NCI-H1930 (cell line): ENCODE results near the gene PTDSS2.
"Not testable (repeated sequence)": the region's sequence is repeated elsewhere in the genome, so short reads cannot be mapped to it uniquely, and the experiment has no call there.

Experiments used
- DNase-seq, 2 experiments: peaks; one replicate each; lab custom pipeline; 2025; lab: John Stamatoyannopoulos, UW

The PTDSS2 gene

DNA sequence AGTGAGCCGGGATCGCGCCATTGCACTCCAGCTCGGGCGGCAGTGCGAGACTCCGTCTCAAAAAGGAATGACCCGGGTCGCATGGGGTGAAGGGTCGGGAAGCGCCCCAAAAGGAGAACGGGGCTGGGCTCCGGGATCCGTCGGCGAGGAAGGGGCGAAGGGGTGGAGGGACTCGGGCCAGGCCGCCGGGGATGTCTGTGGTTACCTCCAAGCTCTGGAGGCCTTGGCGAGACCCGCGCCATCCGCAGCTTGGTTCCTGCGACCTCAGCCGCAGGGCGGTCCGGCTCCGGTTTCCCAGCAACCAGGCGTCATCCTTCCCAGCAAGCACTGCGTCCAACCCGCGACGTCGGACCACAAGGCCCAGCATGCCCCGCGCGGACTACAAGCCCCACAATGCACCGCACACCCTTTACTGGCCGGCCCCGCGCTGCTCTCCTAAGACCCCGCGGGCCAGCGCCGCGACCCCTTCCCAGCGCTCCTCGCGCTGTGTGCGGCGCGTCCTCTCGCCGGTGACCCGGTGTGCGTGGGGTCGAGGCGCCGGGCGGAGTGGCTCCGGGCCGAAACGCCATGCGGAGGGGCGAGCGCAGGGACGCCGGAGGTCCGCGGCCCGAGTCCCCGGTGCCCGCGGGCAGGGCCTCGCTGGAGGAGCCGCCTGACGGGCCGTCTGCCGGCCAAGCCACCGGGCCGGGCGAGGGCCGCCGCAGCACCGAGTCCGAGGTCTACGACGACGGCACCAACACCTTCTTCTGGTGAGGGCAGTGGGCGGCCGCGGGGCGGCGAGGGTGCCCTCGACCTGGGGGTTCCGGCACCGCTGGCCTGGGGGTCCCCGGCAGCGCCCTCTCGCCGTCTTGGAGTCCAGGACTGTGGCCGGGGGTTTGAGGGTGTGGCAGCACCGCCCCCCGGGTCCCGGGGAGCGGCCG lies at the start of gene PTDSS2:
TSS of gene PTDSS2 (plus strand) at position 391 of the 920 bp plus-strand sequence. CDS start at position 568, 177 bp downstream.
- peak; percentile 99 for DNase-seq

DNA sequence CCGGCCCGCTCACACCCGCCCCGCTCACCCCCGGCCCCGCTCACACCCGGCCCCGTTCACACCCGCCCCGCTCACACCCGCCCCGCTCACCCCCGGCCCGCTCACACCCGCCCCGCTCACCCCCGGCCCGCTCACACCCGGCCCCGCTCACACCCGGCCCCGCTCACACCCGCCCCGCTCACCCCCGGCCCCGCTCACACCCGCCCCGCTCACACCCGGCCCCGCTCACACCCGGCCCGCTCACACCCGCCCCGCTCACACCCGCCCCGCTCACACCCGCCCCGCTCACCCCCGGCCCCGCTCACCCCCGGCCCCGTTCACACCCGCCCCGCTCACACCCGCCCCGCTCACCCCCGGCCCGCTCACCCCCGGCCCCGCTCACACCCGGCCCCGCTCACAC lies 48.9 kb upstream of the PTDSS2 start:
- not testable (repeated sequence) for DNase-seq

DNA sequence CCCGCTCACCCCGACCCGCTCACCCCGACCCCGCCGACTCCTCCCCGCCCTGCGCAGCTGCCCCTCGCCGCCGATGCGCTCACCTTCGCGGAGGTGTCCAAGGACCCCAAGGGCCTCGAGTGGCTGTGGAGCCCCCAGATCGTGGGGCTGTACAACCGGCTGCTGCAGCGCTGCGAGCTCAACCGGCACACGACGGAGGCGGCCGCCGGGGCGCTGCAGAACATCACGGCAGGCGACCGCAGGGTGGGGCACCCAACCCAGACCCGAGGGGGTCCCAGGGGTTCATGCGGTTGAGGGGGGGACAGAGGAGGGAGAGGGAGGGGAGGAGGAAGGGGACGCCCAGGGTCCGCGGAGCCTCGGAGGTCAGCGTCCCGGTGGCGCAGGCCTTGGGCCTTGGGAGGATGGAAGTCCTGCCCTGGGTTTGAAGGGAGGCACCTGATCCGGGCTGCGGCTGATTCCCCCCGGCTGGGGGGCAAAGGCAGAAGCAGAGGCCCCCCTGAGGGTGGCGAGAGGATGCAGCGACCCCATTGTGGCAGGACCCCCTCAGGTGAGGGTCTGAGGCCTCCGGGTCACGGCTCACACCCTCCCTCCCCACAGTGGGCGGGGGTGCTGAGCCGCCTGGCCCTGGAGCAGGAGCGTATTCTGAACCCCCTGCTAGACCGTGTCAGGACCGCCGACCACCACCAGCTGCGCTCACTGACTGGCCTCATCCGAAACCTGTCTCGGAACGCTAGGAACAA lies 46.9 kb upstream of the PTDSS2 start:
- DNase-seq, result no peak

DNA sequence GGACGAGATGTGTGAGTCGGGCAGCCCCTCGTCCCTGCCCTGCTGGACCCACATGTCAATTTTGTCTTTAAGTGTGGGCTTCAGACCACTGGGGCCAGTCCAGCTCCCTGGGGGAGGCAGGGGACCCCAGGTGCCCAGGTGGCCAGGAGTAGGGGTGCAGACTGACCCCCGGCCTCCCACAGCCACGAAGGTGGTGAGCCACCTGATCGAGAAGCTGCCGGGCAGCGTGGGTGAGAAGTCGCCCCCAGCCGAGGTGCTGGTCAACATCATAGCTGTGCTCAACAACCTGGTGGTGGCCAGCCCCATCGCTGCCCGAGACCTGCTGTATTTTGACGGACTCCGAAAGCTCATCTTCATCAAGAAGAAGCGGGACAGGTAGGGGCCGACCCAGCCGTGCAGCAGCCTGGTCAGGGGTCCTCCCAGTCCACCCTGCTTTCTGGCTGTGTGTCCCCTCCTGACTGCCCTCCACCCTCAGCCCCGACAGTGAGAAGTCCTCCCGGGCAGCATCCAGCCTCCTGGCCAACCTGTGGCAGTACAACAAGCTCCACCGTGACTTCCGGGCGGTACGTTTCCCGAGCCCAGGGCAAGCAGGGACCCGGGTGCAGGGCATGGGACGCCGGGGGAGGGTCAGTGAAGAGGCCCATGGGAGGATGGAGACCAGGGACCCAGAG lies 46.2 kb upstream of the PTDSS2 start:
- DNase-seq, result no peak

DNA sequence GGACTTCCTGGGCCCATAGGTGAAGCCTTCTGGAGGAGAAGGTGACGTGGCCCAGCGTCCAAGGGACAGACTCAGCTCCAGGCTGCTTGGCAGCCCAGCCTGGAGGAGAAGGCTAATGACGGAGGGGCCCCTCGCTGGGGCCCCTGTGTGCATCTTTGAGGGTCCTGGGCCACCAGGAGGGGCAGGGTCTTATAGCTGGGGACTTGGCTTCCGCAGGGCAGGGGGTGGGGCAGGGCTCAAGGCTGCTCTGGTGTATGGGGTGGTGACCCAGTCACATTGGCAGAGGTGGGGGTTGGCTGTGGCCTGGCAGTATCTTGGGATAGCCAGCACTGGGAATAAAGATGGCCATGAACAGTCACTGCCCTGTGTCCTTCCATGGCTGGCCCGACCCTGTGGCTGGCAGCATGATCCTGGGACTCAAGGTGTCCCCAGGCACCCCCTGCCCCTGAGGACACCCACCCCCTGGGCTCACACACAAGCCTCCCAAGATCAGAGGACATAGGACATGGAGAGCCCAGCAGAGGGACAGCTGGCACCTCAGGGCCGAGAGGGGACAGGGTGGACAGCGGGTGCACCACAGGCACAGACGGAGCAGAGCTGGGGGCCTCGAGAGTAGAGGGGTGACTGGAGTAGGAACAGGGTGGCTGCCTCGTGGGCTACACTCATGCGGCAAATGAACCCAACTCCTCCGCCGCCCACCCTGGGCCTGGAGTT lies 45.4 kb upstream of the PTDSS2 start:
- DNase-seq, result no peak

DNA sequence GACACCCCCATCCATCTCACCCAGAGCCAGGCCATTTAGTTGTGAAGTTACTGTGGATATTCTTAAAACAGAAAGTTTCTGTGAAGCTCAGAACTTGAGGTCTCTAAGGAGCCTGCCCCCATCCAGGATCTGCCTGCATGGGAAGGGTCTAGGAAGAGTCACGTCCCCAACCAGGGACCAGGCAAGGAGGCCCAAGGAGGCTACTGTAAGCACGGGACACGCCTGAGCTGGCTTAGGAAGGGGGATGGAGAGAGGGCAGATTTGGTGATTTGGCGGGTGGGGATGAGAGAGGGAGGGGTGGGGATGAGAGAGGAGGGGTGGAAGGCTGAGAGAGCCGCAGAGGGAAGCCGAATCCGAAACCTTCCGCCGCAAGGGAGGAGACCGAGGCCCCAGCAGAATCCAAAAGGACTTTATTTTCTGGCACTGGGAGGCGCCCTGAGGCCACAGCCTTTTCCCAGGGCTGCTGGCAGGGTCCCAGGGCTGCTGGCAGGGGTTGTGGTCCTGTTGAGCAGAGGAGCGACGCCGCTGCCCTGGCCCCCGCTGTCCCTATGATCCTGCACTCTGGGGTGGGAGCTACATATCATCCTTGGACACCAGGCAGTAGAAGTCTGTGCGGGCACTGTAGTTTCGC lies 44.6 kb upstream of the PTDSS2 start:
- no peak for DNase-seq

DNA sequence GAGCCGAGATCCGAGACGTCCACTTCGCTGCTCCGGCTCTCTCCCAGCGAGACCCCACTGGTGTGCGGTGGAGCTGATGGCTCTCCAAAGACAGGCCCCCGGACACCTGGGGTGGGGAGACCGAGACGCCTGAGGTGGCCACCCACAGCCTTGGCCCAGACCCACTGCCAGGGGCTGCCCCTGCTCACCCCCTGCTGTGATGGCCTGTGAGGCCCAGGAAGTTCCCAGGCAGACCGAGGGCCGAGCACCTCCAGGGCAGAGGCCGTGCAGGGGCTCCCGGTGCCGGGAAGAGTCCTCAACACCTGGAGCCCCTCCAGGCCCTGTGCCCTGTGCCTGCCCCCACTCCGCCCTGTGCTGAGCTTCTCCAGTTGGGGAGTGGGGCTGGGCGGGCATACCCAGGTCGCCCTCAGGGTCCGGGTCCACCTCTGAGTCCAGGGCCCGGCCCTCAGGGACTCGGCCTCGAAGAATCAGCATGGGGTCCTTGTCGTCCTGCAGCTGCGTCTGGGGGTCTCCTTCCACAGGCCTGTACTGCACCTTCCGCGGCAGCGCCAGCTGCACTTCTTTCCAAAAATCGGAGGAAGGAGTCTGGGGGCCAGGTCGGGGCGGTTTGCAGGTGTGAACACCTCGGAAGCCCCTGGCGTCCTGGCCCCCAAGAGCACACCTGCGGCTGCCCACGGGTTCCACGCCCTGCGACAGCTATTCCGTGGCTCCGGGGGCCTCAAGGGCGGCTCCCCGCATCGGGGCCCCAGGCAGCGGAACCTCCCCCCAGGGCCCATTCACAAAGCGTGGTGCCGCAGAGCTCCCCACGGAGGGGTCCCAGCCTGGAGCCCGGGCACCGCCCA lies 43.9 kb upstream of the PTDSS2 start:
- no peak for DNase-seq

DNA sequence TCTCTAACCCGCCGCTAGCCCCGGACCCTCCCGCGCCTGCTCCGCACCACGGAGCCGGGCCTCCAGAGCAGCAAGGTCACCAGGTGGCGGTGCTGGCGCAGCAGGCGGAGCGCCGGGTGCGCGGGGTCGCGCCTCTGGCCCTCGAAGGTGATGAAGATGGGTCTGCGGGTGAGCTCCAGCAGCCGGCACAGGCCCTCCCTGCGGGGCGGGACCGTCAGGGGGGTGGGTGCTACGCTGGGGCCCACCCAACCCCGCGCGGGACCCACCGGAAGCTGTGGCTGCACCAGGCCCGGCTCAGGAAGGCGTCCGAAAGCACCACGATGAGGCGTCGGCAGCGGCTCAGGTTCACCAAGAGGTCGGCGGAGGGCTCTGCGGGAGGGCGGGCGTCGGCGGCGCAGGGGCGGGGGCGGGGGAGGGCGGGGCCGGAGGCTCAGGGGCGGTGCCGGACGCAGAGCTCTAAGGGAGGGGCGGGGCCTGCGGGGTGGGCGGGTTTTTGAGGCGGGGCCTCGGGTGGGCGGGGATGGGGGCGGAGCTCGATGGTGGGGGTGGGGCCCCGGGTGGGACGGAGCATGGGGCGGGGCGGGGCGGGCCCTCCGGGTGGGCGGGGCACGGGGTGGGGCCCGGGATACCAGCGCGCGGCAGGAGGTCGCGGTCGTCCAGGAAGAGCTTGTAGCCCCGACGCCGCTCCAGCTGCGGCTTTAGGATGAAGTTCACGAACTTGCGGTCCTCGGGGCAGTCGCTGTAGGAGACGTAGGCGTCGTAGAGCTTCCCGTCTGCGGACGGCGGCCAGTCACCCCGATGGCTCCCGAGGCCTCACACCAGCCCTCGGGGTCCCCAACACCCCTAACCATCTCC lies 43.1 kb upstream of the PTDSS2 start:
- DNase-seq, result peak in 1 of 2 experiments; percentile 51

DNA sequence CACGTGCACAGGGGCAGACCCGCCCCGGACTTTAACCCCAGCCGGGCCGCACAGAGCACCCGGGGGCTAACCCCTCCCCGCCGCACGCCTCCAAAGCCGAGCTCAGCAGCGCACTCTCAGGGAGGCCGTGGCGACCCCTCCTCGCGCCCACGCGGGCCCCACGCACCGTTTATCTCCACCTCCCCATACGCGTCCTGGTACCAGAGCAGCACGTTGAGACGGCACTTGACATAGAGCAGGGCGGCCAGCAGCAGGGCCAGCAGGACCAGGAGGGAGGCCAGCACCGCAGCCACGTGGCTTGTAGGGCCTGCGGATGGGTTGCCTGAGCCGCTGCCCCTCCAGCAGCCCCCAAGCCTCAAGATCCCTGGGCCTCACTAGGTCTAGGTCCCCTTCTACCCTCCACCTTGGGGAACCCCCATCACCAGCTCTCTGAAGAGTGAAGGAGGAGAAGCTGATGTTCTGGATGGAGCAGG lies 42.4 kb upstream of the PTDSS2 start:
- no peak for DNase-seq

DNA sequence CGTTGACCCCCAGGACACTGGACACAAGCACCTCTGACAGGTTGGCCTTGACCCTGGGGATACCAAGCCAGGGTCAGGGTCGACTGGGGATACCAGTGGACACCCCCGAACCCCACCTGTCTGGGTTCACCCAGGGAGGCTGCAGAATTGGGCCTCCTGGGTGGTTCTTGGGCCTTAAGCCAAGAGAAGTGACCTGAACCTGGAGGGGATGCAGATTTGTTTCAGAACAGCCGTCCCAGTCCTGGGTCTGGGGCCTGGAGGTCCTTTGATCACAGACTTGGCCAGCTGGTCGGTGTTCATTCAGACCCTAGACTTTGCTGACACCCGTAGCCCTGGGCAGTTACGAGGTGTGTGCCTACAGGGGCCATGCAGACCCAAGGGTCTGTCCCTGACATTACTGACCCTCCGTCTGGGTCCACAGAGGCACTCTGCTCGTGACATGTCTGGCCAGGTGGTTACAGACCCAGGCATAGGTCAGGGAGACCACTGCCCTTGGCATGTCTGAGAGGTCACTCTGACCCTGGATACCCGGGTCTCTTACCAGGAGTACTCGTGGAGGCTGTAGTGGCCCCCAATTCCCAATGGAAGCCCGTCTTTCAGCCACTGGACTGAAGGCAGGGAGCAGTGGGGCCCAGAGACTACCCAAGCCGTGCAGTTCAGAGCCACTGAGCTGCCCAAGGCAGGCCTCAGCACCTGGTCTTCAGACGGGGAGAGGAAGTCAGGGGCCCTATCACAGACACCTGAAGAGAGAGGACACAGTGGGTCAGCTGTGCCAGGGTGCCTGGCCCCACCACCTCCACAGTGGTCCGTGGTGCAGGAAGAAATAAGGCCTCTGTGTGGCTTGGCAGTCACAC lies 41.7 kb upstream of the PTDSS2 start:
- DNase-seq, result no peak

DNA sequence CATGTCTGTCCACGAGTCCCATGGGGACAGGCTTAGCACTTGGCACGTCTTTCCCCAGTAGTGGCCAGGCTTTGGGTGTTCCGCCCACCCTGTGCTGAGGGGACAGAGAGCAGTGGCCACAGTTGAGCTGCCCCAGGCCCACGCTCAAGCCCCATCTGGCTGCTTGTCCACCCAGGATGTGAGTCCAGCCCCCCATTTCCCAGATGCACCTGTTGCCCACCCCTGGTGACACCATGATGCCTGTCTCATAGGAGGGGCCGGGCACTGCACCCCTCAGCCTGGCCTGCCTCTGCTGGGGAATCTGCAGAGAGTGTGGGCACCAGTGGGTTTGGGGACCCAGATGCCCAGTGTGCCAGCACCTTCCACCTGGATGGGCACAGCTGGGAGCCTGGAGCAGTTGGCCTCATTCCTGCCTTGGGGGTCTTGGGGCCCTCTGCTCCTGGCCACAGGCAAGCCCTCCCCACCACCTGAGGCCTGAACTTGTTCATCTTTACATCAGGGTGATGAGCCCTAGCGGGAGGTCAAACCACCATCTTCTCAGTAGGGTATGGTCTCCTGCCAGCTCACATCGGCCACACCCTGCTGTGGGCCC lies 41.0 kb upstream of the PTDSS2 start:
- DNase-seq, result no peak

DNA sequence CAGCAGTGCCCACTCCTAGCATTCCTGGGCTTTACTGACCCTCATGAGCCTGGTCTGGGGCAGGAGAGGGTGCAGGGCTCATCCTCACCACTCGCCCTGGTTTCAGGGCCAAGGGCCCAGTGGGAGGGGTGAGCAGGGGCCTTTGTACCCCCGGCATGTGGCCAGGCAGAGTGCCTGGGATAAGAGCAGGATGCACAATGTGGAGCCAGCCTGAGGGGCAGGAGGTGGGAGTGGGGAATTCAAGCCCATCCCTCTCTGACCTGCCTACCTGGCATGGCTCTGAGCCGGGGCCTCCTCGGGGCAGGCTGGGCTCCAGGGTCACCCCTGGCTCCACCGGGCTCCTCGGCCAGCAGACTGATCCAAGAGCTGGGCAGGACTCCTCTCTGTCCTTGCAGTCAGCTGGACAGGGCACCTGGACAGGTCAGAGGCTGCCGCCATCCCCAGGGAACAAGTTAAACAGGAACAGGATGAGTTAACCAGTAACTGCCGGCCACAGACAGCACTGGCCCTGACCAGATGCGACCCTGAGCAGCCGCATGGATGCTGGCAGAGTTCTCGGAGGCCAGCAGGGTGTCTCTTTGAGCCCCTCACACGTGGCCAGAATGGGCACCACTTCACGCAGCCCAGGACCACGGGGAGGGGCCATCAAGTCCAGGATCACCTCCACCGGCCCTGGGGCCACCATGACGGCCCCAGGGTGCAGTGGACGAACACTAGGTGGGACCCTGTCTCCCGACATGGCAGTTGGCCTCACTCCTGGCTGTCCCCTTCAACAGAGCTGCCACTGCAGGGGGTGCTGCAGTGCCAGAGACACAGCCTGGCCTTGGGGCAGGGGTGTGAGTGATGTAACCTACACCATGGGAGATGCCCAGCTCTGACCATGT lies 40.2 kb upstream of the PTDSS2 start:
- no peak for DNase-seq

DNA sequence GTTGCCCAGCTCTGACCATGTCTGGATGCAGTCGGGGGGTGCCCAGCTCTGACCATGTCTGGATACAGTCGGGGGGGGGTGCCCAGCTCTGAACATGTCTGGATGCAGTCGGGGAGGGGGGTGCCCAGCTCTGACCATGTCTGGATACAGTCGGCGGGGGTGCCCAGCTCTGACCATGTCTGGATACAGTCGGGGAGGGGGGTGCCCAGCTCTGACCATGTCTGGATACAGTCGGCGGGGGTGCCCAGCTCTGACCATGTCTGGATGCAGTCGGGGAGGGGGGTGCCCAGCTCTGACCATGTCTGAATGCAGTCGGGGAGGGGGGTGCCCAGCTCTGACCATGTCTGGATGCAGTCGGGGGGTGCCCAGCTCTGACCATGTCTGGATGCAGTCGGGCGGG lies 39.4 kb upstream of the PTDSS2 start:
- DNase-seq, result not testable (repeated sequence)

DNA sequence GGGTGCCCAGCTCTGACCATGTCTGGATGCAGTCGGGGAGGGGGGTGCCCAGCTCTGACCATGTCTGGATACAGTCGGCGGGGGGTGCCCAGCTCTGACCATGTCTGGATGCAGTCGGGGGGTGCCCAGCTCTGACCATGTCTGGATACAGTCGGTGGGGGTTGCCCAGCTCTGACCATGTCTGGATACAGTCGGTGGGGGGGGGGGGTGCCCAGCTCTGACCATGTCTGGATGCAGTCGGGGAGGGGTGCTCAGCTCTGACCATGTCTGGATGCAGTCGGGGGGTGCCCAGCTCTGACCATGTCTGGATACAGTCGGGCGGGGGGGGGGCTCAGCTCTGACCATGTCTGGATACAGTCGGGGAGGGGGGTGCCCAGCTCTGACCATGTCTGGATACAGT lies 38.6 kb upstream of the PTDSS2 start:
- not testable (repeated sequence) for DNase-seq

DNA sequence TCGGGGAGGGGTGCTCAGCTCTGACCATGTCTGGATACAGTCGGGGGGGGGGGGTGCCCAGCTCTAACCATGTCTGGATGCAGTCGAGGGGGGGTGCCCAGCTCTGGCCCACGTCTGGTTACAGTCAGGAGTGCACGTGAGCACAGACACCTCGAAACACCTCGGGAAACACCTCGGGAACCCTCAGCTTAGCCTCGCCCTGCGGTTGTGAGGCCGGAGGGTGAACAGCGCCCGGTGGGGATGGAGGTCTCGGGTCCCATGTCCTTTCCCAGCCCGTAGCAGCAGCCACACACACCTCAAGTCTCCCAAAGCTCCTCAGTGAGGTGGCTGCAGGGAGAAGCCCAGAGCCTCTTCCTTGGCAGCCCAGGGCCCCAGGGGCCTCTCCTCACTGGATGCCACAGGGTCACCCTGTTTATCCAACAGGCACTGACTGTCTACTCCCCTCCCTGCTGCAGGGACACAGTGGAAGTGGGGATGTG lies 37.4 kb upstream of the PTDSS2 start:
- DNase-seq, result no peak

DNA sequence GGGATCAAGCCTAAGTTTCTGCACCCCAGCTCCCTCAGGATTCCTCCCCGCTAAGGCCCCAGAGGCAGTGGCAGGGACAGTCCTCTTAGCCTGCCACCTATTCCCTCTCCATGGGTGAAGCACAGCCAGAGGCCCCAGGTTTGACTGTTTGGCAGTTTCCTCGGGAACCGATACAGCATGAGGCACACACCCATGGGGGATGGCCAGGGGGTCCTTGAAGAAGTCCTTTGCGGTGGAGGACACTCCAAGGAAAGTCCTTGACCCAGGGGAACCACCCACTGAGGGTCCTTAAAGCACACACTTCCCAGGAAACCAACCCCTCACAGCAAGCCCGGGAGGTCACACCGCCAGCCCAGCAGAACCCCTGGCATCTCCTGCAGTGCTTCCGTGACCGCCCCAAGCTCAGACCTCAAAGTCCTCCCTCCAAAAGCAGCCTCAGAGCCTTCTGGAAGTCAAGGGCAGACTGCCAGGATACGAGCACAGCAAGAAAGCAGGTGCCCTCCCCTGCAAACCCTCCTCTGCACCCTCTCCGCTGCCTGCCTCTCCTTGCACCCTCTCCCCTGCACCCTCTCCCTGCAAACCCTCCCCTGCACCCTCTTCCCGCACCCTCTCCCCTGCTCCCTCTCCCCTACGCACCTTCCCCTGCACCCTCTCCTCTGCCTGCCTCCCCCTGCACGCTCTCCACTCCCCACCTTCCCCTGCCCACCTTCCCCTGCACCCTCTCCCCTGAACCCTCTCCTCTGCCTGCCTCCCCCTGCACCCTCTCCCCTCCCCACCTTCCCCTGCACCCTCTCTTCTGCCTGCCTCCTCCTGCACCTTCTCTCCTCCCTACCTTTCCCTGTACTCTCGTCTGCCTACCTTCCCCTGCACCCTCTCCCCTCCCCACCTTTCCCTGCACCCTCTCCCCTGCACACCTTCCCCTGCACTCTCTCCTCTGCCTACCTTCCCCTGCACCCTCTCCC lies 36.7 kb upstream of the PTDSS2 start:
- DNase-seq, result no peak
